Vagina (tissue), 2 donors: ENCODE data around the gene PTK7.

Source experiments
- POLR2A ChIP-seq, 2 donors: fragments of 450-650 bp; IDR thresholded peaks; one replicate each; pipeline ENCODE4 v1.6.1; 2017; ENCODE audit warnings: antibody characterized with exemption in 2 of 2, mild to moderate bottlenecking in 2 of 2, moderate library complexity in 2 of 2
- POLR2AphosphoS5 ChIP-seq, 2 donors: sonication (generic); formaldehyde crosslinking; IDR thresholded peaks; one replicate each; pipeline ENCODE4 v1.9.0; 2017; ENCODE audit warnings: antibody characterized with exemption in 2 of 2, mild to moderate bottlenecking in 2 of 2, low read depth in 1 of 2; ENCODE audit not compliant: insufficient read depth in 1 of 2
- TF ChIP-seq, protein P1 (sequence below), 3 experiments: fragments of 450-650 bp in 2 of 3; fragments of 200-600 bp in 1 of 3; sonication (generic) in 1 of 3; IDR thresholded peaks; one replicate each; pipeline ENCODE4 v1.5.1; 2017 to 2019; ENCODE audit warnings: antibody characterized with exemption in 3 of 3, mild to moderate bottlenecking in 2 of 3, moderate library complexity in 2 of 3

DNA sequence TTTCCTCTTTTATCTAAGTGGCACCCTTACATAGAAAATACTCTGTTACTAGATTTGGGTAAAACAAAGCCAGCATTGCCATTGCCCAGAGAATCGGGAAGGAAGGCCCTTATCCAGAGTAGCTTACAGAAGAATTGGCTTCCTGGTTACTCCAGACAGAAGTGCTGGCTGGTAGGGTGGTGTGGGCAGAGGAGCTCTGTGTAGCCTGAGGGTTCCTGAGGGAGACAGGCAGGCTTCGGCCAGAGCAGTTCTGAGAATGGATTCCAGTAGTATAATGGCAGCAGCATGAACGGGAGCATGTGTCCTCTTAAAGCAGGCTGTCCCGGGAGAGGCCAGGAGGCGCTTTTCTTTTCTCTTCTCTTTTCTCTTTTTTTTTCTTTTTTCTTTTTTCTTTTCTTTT is 117.8 kb downstream of the PTK7 start:
- TF ChIP-seq, protein P1, sequence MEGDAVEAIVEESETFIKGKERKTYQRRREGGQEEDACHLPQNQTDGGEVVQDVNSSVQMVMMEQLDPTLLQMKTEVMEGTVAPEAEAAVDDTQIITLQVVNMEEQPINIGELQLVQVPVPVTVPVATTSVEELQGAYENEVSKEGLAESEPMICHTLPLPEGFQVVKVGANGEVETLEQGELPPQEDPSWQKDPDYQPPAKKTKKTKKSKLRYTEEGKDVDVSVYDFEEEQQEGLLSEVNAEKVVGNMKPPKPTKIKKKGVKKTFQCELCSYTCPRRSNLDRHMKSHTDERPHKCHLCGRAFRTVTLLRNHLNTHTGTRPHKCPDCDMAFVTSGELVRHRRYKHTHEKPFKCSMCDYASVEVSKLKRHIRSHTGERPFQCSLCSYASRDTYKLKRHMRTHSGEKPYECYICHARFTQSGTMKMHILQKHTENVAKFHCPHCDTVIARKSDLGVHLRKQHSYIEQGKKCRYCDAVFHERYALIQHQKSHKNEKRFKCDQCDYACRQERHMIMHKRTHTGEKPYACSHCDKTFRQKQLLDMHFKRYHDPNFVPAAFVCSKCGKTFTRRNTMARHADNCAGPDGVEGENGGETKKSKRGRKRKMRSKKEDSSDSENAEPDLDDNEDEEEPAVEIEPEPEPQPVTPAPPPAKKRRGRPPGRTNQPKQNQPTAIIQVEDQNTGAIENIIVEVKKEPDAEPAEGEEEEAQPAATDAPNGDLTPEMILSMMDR (IDR thresholded peaks at IDR 0.05) = no peak
- TF ChIP-seq POLR2AphosphoS5 (IDR thresholded peaks at IDR 0.05; ENCODE audit: insufficient read depth in 1 of 2, low read depth in 1 of 2) = no peak
- TF ChIP-seq POLR2A (IDR thresholded peaks at IDR 0.05) = no peak
